Esophagus mucosa (tissue), 1 donor: ENCODE data around the gene KDM4F. TPM values are rescaled to one million over a fixed set of nuclear protein-coding genes. Genes with fewer than 3 reads are reported as not detected.

Experiments used
- ATAC-seq: fragments of 200-7000 bp; cut with Tn5 transposase; one replicate; pipeline ENCODE4 v1.9.1; 2020
- total RNA-seq: library from RNA; stranded (reverse); gene quantifications from one replicate; pipeline ENCODE4 v1.2.4, GENCODE V29; 2023
- donor health status: DM: yes; HTN: yes; CAD: no.

Gene KDM4F
- total RNA-seq, 1 donor from 2014 or later = not detected

DNA sequence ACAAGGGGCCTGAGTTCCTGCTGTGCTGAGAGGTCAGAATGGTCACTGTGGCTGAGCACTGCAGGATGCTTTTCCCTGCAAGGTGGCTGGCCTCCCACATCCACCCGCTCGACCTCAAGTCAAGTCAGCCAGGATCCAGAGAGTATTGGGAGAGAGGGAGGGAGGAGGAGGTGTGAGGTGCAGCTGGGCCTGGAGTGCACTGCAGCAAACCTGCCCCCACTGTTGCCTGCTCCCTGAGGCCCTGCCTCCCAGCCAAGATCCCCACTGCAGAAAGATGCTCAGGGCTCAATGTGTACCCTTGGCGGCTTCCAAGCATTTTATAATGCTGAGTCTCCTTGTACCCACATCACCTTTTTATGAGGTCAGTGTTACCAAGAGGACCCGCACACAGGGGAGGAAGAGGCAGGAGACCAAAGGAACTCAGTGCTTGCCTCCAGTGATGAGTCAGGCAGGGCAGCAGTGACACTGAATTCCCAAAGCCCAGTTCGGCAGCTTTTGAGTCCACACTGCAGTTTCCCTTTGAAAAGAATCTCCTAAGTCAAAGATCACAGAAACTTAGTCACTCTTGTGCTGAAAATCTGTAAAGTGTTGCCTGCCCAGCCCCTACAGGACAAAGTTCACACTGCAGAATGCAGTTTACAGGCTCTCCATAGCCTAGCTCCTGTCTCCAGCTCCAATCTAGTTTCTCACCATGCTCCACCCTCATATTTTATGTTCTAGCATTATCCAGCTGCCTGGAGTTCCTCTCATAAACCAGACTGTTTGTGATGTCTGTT, 43.5 kb downstream of the KDM4F start:
- ATAC-seq = peak; percentile 45

DNA sequence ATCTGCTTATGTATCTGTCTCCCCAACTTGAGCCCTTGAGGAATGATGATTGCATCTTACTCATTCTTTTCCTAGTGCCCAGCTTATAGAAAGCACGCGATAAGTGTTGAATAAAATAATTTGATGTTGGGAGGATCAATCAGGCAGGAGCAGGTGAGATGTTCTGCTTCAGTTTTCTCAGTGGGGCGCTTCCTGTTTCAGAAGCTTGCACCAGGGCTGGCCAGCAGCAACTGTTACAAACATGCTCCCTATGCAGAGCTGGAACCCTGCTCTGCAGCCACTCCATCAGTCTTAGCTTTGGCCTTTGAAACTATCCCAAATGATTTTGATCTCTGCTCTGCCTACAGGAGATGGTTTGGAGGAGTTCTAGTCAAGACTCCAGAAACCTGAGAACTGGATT, 44.3 kb downstream of the KDM4F start:
- no peak for ATAC-seq

DNA sequence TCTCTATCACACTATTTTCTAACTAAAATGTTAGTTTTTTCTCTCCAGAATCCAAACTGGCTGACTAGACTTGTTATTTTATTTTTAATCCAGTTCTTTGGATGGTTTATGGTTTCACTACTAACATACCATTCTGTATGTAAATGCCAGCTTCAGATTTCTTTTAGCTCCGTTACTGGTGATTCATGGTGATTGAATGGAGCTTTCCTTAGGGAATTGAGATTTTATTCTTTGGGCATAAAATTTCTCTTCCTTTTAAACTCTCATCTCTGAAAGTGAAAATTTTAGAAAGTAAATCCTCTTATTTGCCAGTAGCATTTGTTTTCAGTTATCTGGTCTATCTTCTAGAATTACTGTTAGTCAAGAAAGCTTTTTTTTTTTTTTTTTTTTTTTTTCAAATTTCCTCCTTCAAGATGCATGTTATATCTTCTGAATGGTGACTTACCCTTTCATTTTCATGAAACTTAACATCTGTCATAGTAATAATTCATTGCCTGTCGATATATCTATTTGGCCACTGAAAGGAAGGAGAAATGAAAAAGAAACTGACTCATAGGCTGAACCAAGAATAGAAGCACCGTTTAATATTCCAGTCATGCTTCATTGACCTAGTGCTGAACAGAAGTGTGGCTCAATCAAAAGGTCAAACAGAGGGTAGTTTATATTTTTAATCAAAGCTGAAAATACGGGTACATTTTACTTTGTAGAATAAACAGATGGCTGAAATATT, 46.8 kb downstream of the KDM4F start:
- peak; percentile 53 for ATAC-seq

DNA sequence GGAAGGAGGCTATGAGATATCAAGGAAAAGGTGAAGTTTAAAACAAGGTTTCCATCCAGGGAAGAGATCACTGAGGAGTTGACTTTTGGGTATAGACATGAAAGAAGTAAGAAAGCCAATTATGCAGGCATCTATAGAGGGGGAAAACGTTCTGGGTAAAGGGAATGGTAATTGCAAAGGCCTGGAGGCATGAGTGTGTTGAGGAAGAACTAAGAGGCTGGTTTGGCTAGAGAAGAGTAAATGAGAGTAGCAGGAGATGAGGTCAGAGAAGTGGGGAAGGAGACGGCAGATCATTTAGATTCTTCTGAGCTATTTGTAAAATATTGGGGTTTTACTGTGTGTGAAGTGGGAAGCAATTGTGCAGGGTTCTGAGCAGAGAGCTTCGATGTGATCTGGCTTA, 48.0 kb downstream of the KDM4F start:
- ATAC-seq = no peak

DNA sequence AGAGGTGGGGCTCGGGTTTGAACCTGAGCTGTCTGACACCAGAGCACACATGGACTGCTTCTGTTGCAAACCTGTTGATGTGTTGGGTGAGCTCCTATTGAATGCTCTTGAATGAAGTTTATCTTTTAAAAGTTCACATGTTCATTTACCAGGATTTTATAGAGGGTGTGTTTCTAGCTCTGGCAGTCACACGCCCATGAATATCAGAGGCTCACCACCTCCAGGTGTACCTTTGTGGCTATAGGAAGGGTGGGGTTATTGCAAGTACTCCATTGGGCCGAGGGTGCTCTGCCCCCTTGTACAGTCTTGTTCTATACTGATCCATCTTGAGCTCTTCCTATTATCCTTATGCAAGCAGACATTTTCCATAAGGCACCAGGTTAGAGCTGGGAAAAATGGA, 49.6 kb downstream of the KDM4F start:
- ATAC-seq = no peak

DNA sequence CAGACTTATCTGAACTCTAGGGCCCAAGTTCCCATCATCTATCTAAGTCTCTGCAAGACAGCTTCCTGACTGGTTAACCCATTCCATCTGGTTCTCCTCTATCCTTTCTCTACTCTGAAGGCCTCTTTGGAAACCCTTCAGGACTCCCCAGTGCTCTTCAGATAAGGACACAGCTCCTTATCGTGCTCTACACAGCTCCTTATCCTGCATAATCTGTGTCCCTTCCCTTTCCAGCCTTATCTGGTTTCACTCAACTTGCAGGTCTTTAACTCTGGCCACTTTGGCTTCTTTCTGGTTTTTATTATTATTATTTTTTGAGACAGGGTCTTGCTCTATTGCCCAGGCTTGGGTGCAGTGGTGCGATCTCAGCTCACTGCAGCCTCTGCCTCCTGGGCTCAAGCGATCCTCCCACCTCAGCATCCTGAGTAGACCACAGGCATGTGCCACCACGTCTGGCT, 51.0 kb downstream of the KDM4F start:
- ATAC-seq = no peak

Other genes with a start within 250 kb of the KDM4F start
- 49.1 TPM for gene CWC15, start 75.9 kb upstream of the KDM4F start, total RNA-seq
- gene KDM4D, start 75.7 kb upstream of the KDM4F start, total RNA-seq = 0.32 TPM
- gene KDM4E, start 24.2 kb upstream of the KDM4F start, total RNA-seq = not detected
- gene SRSF8, start 17.5 kb downstream of the KDM4F start, total RNA-seq = 30.4 TPM
- gene ENDOD1, start 40.4 kb downstream of the KDM4F start, total RNA-seq = 28.3 TPM
- 30.5 TPM for gene SESN3, start 181.8 kb downstream of the KDM4F start, total RNA-seq